Measurements from ENCODE around the gene HIVEP3.

Gene HIVEP3

GRCh38 chr1:41657679-41658295 lies 260.9 kb downstream of the HIVEP3 start:
- peak overlapping the region; percentile 42 to 96 for H3K4me3 Mint-ChIP-seq
- no peaks in the 10 kb centered on the region for H3K27me3 Mint-ChIP-seq
- H3K4me1 Mint-ChIP-seq: peaks cover 74% of the 10 kb centered on the region
- DNase-seq (no peak), ATAC-seq (no peak)
- H3K9me3 Mint-ChIP-seq: no peaks in the 10 kb centered on the region
- peak overlapping the region in 1 of 2 donors; percentile 52 for H3K27ac Mint-ChIP-seq

- Mint-ChIP-seq H3K27ac (no peak overlapping the region), H3K27me3 (no peaks in the 10 kb centered on the region), H3K9me3 (no peaks in the 10 kb centered on the region), H3K4me1 (peaks cover 82% of the 10 kb centered on the region), H3K4me3 (peak overlapping the region in 1 of 2 donors; percentile 49)
- ATAC-seq (no peak), DNase-seq (no peak)
These were observed 261.8 kb downstream of the HIVEP3 start for GRCh38 chr1:41656825-41657500.

DNA sequence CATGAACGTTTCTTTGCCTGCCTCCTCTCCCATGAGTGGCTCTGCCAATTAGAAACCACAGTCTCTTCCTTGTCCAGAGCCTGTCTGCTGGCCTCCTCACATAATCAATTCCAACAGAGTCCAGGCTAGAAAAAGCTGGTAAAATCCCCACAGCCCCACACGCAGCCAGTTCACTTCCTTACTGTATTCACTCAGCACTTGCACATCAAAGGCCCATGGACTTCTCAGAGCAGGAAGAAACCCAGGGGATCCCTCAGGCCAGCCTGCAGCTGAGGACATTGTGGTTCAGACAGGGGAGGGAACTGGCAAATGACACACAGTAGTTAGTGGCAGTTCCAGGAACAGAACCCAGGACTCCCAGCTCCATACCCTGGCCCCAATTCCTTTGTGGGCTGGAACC lies 262.7 kb downstream of the HIVEP3 start:
- H3K4me1 Mint-ChIP-seq: peaks cover 84% of the 10 kb centered on the region
- DNase-seq (no peak), ATAC-seq (no peak)
- H3K4me3 Mint-ChIP-seq: peak overlapping the region in 1 of 2 donors; percentile 49
- H3K27ac Mint-ChIP-seq: peak overlapping the region; percentile 52 to 68
- H3K9me3 Mint-ChIP-seq: no peaks in the 10 kb centered on the region
- H3K27me3 Mint-ChIP-seq: no peaks in the 10 kb centered on the region

- ATAC-seq (no peak), DNase-seq (no peak)
- no peaks in the 10 kb centered on the region for H3K9me3 Mint-ChIP-seq
- H3K27ac Mint-ChIP-seq: peak overlapping the region in 1 of 2 donors; percentile 68
- peak overlapping the region in 1 of 2 donors; percentile 49 for H3K4me3 Mint-ChIP-seq
- peaks cover 89% of the 10 kb centered on the region for H3K4me1 Mint-ChIP-seq
- no peaks in the 10 kb centered on the region for H3K27me3 Mint-ChIP-seq
These were observed 263.1 kb downstream of the HIVEP3 start for GRCh38 chr1:41655632-41656031.

GRCh38 chr1:41653574-41653973 lies 265.1 kb downstream of the HIVEP3 start:
- Mint-ChIP-seq H3K4me3 (peak overlapping the region in 1 of 2 donors; percentile 22), H3K9me3 (no peaks in the 10 kb centered on the region), H3K27me3 (no peaks in the 10 kb centered on the region), H3K4me1 (peaks cover 89% of the 10 kb centered on the region), H3K27ac (no peak overlapping the region)
- ATAC-seq (no peak), DNase-seq (no peak)

DNA sequence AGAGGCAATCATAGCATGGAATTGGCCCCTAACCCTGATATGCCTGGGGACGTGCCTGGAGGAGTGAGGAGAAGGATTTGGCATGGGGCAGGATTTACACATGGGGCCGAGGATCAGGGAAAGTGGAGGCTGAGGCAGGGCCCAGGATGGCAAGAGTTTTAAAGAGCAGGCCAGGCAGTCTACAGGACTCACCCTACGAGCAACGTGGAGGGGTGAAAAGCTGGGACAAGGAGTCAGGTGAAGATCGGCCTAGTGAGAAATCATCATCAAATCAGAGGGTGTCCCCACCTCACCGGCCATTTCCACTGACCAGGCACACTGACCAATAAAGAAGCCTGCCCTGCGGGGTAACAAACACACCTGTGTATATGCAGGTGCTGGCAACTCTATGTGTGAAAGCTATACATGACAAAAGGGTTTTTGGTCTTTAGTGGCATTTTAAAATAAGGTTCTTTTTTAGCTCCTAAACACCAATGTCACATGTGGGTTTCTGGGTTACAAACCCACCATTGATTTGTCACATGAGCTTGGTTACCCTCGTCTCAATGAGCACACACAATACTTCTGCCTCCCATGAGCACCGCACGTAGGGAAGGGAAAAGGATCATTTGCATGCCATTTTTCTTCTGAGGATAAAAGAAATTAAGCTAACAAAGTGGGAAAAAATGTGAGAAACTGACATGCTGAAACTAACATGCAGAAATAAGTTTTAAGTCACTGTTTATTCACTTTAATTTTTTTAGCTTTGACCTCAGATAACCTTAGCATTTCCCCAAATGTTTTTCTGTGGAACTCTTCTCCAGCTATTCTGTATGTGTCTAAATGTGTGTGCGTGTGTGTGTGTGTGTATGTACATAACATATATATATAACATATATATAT lies 266.1 kb downstream of the HIVEP3 start:
- H3K27me3 Mint-ChIP-seq: no peaks in the 10 kb centered on the region
- peaks cover 89% of the 10 kb centered on the region for H3K4me1 Mint-ChIP-seq
- DNase-seq (no peak), ATAC-seq (no peak)
- no peak overlapping the region for H3K4me3 Mint-ChIP-seq
- no peak overlapping the region for H3K27ac Mint-ChIP-seq
- no peaks in the 10 kb centered on the region for H3K9me3 Mint-ChIP-seq

GRCh38 chr1:41650028-41650880 lies 268.5 kb downstream of the HIVEP3 start:
- H3K27me3 Mint-ChIP-seq: no peaks in the 10 kb centered on the region
- ATAC-seq (peak; percentile 74), DNase-seq (peak in 1 of 2 donors; percentile 6)
- peak overlapping the region; percentile 58 to 69 for H3K4me3 Mint-ChIP-seq
- H3K4me1 Mint-ChIP-seq: peaks cover 87% of the 10 kb centered on the region
- H3K9me3 Mint-ChIP-seq: no peaks in the 10 kb centered on the region
- H3K27ac Mint-ChIP-seq: peak overlapping the region; percentile 84 to 85

GRCh38 chr1:41649396-41650027 lies 269.2 kb downstream of the HIVEP3 start:
- H3K27me3 Mint-ChIP-seq: no peaks in the 10 kb centered on the region
- peak overlapping the region; percentile 84 to 85 for H3K27ac Mint-ChIP-seq
- H3K9me3 Mint-ChIP-seq: no peaks in the 10 kb centered on the region
- peak overlapping the region; percentile 35 to 56 for H3K4me3 Mint-ChIP-seq
- no peak for ATAC-seq
- peaks cover 82% of the 10 kb centered on the region for H3K4me1 Mint-ChIP-seq
- DNase-seq: no peak

DNA sequence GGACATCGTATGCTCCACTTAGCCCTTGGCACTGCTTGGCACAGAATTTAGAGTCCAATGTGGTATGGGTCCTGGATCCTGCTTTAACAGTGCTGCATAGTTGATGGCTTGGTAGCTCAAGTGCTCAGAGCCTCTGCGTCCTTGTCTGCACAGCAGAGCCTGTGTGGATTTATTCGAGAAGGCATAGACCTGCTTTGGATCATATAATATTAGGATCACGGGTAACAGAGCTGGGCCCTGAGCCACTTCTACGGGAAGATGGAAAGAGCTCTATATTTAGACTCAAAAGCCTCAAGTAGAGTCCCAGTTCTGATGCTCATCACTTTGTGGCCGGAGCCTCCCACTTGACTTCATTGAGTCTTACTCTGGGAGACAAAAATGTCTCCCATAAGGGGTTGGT lies 269.9 kb downstream of the HIVEP3 start:
- no peak overlapping the region for H3K27ac Mint-ChIP-seq

DNA sequence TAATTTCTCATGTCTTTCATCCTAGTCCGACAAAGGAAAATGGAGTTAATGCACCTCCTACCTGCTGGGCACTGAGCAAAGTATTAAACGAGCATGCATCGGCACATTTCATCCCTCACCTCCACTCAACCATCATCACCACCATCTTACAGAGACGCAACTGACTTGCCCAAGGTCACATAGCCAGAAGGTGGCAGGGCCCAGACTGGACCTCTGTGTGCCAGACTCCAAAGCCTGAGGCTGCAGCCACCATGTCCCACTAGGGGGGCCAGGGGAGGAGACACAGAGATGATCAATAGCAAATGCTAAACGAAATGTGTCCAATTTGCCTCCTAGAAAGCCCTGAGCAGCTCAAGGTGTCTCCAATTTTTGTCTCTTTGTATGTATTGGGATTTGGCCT lies 270.5 kb downstream of the HIVEP3 start:
- H3K4me1 Mint-ChIP-seq: peaks cover 70% of the 10 kb centered on the region
- peak in 1 of 2 donors; percentile 2 for DNase-seq
- no peaks in the 10 kb centered on the region for H3K27me3 Mint-ChIP-seq
- H3K27ac Mint-ChIP-seq: no peak overlapping the region
- H3K9me3 Mint-ChIP-seq: no peaks in the 10 kb centered on the region
- H3K4me3 Mint-ChIP-seq: no peak overlapping the region
- ATAC-seq: no peak

More for the DNA sequence above, 269.9 kb downstream of the HIVEP3 start:
- no peak for ATAC-seq
- Mint-ChIP-seq H3K9me3 (no peaks in the 10 kb centered on the region), H3K4me3 (no peak overlapping the region), H3K27me3 (no peaks in the 10 kb centered on the region), H3K4me1 (peaks cover 76% of the 10 kb centered on the region)
- DNase-seq: peak in 1 of 2 donors; percentile 2

GRCh38 chr1:41647221-41648135 lies 271.2 kb downstream of the HIVEP3 start:
- ATAC-seq (no peak), DNase-seq (peak in 1 of 2 donors; percentile 4)
- peaks cover 63% of the 10 kb centered on the region for H3K4me1 Mint-ChIP-seq
- no peaks in the 10 kb centered on the region for H3K9me3 Mint-ChIP-seq
- H3K27me3 Mint-ChIP-seq: no peaks in the 10 kb centered on the region
- peak overlapping the region in 1 of 2 donors; percentile 69 for H3K27ac Mint-ChIP-seq
- no peak overlapping the region for H3K4me3 Mint-ChIP-seq

GRCh38 chr1:41646186-41646585 lies 272.5 kb downstream of the HIVEP3 start:
- ATAC-seq (no peak), DNase-seq (no peak)

GRCh38 chr1:41645062-41645461 lies 273.7 kb downstream of the HIVEP3 start:
- H3K4me3 Mint-ChIP-seq: no peak overlapping the region
- DNase-seq: no peak

More at GRCh38 chr1:41646186-41646585, 272.5 kb downstream of the HIVEP3 start:
- Mint-ChIP-seq H3K27me3 (no peaks in the 10 kb centered on the region), H3K9me3 (no peaks in the 10 kb centered on the region), H3K4me3 (no peak overlapping the region), H3K4me1 (peaks cover 56% of the 10 kb centered on the region), H3K27ac (no peak overlapping the region)

More at GRCh38 chr1:41645062-41645461, 273.7 kb downstream of the HIVEP3 start:
- peaks cover 45% of the 10 kb centered on the region for H3K4me1 Mint-ChIP-seq
- H3K27me3 Mint-ChIP-seq: no peaks in the 10 kb centered on the region
- no peak overlapping the region for H3K27ac Mint-ChIP-seq
- no peaks in the 10 kb centered on the region for H3K9me3 Mint-ChIP-seq
- no peak for ATAC-seq
